Measurements from ENCODE around the gene C1orf174. TPM values are rescaled to one million over a fixed set of nuclear protein-coding genes. Genes with fewer than 3 reads are reported as not detected.

The C1orf174 gene
- total RNA-seq, 8 experiments from 2014 or later, result 11.7 to 34.0 (median 22.9) TPM

DNA sequence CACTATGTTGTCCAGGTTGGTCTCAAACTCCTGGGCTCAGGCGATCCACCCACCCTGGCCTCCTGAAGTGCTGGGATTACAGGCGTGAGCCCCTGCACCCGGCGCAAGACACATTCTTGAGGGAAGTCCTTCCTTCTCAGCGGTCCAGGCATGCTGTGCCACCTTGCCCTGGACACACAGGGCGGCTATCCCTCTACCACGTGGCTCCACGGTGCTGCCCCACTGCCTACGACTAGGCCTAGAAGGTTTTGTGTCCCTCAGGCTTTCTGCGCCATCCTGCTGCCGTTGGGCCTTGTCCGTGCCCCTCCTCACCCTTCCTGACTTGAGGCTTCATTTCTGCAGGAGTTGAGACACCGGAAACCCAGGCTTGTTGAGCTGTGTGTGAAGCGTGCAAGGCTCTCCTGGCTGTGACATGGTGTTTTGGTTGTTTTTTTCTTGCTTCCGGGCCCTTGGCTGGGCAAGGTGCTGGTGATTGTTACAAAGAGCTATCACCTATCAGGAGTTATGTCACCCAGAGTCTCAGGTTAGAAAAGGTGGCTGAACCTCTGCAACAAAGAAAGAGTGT is 13.9 kb downstream of the C1orf174 start:
- 80 to 100% (median 94%) methylated on average over 1 to 7 of the region's 15 CpGs; no CpG with 5 or more reads in 3 of the 10 experiments for WGBS, 10 experiments
- no peak overlapping the region for H3K27ac ChIP-seq
- no peaks in the 10 kb centered on the region for H3K4me1 ChIP-seq (replicated peaks in 1 of 2)
- peak in 1 of 8 experiments; percentile 19 for ATAC-seq (replicated peaks in 6 of 8)
- in situ Hi-C loops (cut with MboI; ENCODE audit: low pct_unique_long_range_greater_than_20kb in 2 of 9, low sequenced_read_pairs in 9 of 9, unreplicated experiment in 9 of 9), result no loop called here
- H3K4me3 ChIP-seq, result no peak overlapping the region

DNA sequence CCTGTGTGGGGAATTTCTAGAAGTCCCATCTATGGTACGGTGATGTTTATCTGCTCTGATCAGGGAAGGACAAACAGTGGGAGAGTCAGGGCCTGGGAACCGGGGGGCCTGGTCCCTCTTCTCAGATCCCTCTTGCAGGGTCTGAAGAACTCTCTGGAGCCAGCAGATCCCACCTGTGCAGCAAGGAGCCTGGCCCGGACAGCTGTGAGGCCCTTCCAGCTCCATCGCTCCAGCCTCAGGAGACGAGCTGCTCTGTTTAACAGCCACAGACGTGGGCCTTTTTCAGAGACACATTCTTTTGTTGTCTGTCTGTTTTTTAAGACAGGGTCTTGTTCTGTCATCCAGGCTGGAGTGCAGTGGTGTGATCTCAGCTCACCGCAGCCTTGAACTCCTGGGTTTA is 14.5 kb downstream of the C1orf174 start:
- 70 to 100% (median 83%) methylated on average over 1 to 7 of the region's 7 CpGs; no CpG with 5 or more reads in 1 of the 10 experiments for WGBS, 10 experiments
- no peak for ATAC-seq (replicated peaks in 6 of 8)
- Histone ChIP-seq H3K4me3 (no peak overlapping the region), H3K27ac (no peak overlapping the region), H3K4me1 (replicated peaks in 1 of 2) (no peaks in the 10 kb centered on the region)
- in situ Hi-C loops (cut with MboI; ENCODE audit: low pct_unique_long_range_greater_than_20kb in 2 of 9, low sequenced_read_pairs in 9 of 9, unreplicated experiment in 9 of 9), result no loop called here

DNA sequence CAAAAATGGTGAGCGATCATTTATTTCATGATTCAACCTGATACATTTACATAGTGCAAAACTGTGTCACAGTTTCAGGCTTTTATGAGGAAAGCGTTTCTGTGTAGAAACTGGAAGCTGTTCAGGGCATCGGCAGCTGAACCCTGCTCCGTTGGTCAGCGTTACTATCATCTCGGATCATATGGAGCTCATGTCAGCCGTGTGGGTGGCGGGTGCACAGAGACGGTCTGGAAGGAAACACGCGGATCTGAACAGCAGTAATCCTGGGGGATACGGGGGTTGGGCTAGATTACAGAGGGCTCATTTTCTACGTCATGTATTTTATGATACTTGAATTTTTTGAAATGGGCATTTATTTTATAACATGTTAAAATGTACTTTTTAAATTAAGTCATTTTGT is 15.1 kb downstream of the C1orf174 start:
- WGBS, 10 experiments, result 85 to 95% (median 90%) methylated on average over 4 to 13 of the region's 13 CpGs; no CpG with 5 or more reads in 1 of the 10 experiments
- H3K4me3 ChIP-seq, result no peak overlapping the region
- in situ Hi-C loops (cut with MboI; ENCODE audit: low pct_unique_long_range_greater_than_20kb in 2 of 9, low sequenced_read_pairs in 9 of 9, unreplicated experiment in 9 of 9), result no loop called here
- H3K4me1 ChIP-seq (replicated peaks in 1 of 2), result no peaks in the 10 kb centered on the region
- no peak for ATAC-seq (replicated peaks in 6 of 8)
- H3K27ac ChIP-seq, result no peak overlapping the region

DNA sequence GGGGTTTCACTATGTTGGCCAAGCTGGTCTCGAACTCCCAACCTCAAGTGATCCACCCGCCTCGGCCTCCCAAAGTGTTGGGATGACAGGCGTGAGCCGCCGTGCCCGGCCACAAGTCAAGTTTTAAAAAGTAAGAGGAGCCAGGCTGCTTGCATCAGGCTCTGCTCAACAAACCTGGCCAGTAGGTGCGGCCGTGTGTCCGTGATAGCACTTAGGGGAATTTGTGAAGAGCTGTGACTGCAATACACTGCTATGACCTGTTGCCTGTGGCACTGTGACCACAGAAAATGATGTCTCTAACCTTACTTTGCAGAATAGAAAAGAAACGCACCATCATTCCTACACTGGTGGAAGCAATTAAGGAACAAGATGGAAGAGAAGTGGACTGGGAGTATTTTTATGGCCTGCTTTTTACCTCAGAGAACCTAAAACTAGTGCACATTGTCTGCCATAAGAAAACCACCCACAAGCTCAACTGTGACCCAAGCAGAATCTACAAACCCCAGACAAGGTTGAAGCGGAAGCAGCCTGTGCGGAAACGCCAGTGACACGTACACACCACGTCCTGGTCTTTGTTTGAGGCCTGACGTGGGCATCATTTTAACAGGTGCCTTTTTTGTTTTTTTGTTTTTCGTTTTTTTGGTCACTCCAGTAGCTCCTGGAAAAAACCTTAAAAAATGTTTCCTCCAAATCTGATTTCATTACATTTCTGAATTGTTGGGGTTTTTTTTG is 16.7 kb downstream of the C1orf174 start:
- in situ Hi-C loops (cut with MboI; ENCODE audit: low pct_unique_long_range_greater_than_20kb in 2 of 9, low sequenced_read_pairs in 9 of 9, unreplicated experiment in 9 of 9), result no loop called here
- Histone ChIP-seq H3K4me3 (no peak overlapping the region), H3K27ac (no peak overlapping the region), H3K4me1 (replicated peaks in 1 of 2) (no peaks in the 10 kb centered on the region)
- 81 to 100% (median 96%) methylated on average over 2 to 18 of the region's 18 CpGs for WGBS, 10 experiments
- ATAC-seq (replicated peaks in 6 of 8), result no peak

DNA sequence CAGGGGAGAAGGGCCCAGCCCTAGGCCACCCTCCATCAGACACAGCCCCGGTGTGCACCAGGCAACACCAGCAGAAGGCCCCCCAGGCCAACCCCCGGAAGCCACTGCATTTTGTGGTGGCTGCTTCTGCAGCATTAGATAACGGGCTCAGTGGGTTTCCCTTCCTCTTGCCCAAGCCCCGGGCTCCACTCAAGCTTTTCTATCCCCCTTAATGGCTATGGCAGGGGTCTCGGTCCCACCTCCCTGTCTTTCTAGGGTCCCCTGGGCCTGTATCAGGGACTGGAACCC is 18.9 kb downstream of the C1orf174 start:
- Histone ChIP-seq H3K27ac (no peak overlapping the region), H3K4me3 (no peak overlapping the region), H3K4me1 (replicated peaks in 1 of 2) (no peaks in the 10 kb centered on the region)
- no peak for ATAC-seq (replicated peaks in 6 of 8)
- 60 to 100% (median 95%) methylated on average over 1 to 4 of the region's 5 CpGs; no CpG with 5 or more reads in 5 of the 10 experiments for whole genome bisulfite sequencing, 10 experiments
- in situ Hi-C loops (cut with MboI; ENCODE audit: low pct_unique_long_range_greater_than_20kb in 2 of 9, low sequenced_read_pairs in 9 of 9, unreplicated experiment in 9 of 9), result no loop called here

DNA sequence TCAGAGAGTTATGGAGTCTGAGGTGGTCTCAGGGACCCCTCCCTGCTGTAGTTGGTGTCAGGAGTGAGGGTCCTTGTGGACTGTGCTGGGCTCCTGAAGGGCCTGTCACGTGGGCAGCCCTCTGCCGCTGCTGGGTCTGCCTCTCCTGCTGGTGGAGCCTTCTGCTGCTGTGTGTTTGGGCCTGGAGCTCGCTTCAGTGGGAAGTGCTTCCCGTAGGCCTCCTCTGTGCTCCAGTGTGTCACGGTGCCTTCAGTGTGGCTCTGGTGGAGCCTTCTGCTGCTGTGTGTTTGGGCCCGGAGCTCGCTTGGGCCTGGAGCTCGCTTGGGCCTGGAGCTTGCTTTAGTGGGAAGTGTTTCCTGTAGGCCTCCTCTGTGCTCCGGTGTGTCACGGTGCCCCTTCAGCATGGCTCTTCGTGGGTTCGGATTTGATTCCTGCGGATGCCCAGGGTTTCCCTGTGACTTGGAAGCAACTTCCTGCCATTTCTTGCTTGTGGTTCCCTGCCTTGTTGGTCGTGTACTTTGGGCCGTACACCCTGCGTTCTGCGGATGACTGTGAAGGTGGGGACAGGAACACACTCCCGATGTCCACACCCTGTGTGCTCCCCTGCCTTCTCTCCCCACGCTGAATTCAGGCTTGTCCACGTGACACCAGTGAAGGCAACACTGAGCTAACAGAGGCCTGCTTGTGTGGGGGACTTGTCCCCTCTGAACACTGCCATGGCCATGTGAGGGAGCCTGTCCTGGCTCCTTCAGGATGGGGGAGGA is 19.5 kb downstream of the C1orf174 start:
- WGBS, 10 experiments, result 80 to 95% (median 86%) methylated on average over 4 to 19 of the region's 20 CpGs; no CpG with 5 or more reads in 4 of the 10 experiments
- ATAC-seq (replicated peaks in 6 of 8), result peak in 1 of 8 experiments; percentile 20
- no peak overlapping the region for H3K4me3 ChIP-seq
- in situ Hi-C loops (cut with MboI; ENCODE audit: low pct_unique_long_range_greater_than_20kb in 2 of 9, low sequenced_read_pairs in 9 of 9, unreplicated experiment in 9 of 9), result no loop called here
- no peak overlapping the region for H3K27ac ChIP-seq
- H3K4me1 ChIP-seq (replicated peaks in 1 of 2), result no peaks in the 10 kb centered on the region

- ATAC-seq (replicated peaks in 6 of 8), result no peak
- in situ Hi-C loops (cut with MboI; ENCODE audit: low pct_unique_long_range_greater_than_20kb in 2 of 9, low sequenced_read_pairs in 9 of 9, unreplicated experiment in 9 of 9), result no loop called here
Measured at GRCh38 chr1:3879787-3880428, 20.2 kb downstream of the C1orf174 start.

DNA sequence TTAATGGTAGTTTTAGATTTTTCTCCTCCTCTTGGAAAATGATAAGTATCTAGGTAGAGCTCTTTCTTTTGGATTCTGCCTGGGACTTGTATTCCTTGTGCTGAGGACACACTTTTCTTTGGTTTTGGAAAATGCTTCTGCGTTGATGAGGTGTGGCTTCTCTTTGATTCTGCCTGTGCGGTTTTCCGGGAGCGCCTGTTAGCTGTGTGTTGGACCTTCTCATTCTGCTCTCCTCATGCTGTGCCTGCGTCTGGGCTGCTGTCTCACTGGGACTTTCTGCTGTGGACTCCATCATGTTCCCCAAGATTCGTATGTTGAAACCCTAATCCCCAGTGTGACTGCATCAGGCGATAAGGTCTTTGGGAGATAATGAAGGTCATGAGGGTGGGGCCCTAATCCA is 21.0 kb downstream of the C1orf174 start:
- no peak for ATAC-seq (replicated peaks in 6 of 8)
- in situ Hi-C loops (cut with MboI; ENCODE audit: low pct_unique_long_range_greater_than_20kb in 2 of 9, low sequenced_read_pairs in 9 of 9, unreplicated experiment in 9 of 9), result no loop called here
- H3K4me3 ChIP-seq, result no peak overlapping the region
- H3K27ac ChIP-seq, result no peak overlapping the region
- 80 to 100% (median 87%) methylated on average over 1 to 7 of the region's 7 CpGs; no CpG with 5 or more reads in 2 of the 10 experiments for WGBS, 10 experiments
- no peaks in the 10 kb centered on the region for H3K4me1 ChIP-seq (replicated peaks in 1 of 2)

More at GRCh38 chr1:3879787-3880428, 20.2 kb downstream of the C1orf174 start:
- WGBS, 10 experiments, result 42 to 100% (median 79%) methylated on average over 1 to 8 of the region's 9 CpGs; no CpG with 5 or more reads in 2 of the 10 experiments
- Histone ChIP-seq H3K4me1 (replicated peaks in 1 of 2) (no peaks in the 10 kb centered on the region), H3K27ac (no peak overlapping the region), H3K4me3 (no peak overlapping the region)

DNA sequence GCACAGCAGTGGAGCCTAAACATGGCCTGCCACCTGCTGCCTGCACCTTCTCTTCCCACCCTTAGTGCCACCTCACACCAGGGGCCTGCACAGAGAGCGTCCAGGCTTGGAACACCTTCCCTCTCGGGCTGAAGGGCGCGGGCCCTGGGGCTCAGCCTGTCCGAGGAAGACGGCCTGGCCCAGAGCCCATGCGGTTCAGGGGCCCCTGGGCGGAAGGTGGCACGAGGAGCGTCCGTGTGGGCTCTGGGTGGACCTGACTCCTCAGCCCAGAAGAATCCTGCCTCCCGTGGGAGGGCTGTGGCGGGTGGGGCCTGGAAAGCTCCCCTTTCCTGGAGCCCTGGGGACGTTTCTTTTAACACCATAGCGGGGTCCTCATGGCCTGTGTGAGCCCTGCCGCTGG is 23.4 kb downstream of the C1orf174 start:
- no peak overlapping the region for H3K4me3 ChIP-seq
- no peak overlapping the region for H3K27ac ChIP-seq
- WGBS, 10 experiments, result 50 to 100% (median 80%) methylated on average over 1 to 11 of the region's 16 CpGs; no CpG with 5 or more reads in 2 of the 10 experiments
- ATAC-seq (replicated peaks in 6 of 8), result peak in 1 of 8 experiments; percentile 14
- in situ Hi-C loops (cut with MboI; ENCODE audit: low pct_unique_long_range_greater_than_20kb in 2 of 9, low sequenced_read_pairs in 9 of 9, unreplicated experiment in 9 of 9), result no loop called here
- no peaks in the 10 kb centered on the region for H3K4me1 ChIP-seq (replicated peaks in 1 of 2)

GRCh38 chr1:3874736-3875135 is 25.3 kb downstream of the C1orf174 start:
- in situ Hi-C loops (cut with MboI; ENCODE audit: low pct_unique_long_range_greater_than_20kb in 2 of 9, low sequenced_read_pairs in 9 of 9, unreplicated experiment in 9 of 9), result no loop called here
- Histone ChIP-seq H3K4me3 (no peak overlapping the region), H3K27ac (no peak overlapping the region), H3K4me1 (replicated peaks in 1 of 2) (peaks cover under 1 to 9% of the 10 kb centered on the region in 2 donors)
- no peak for ATAC-seq (replicated peaks in 6 of 8)
- 84 to 100% (median 99%) methylated on average over 1 to 21 of the region's 23 CpGs; no CpG with 5 or more reads in 2 of the 10 experiments for WGBS, 10 experiments

DNA sequence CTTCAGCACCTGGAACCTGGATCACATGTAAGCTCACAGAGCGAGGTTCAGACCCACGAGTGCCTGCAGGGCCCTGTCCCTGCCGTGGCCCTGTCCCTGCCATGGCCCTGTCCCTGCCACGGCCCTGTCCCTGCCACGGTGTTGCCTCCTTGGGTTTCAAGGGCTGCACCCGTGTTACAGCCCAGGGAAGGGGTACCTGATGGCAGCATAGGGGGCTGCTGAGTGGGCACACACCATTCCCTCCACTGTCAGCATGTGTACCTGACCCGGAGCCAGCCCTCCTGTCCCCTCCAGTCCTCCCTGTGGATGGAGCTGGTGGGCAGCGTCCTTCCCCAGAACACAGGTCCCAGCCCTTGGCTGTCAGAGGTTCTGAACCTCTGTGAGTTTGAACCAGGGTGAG is 27.5 kb downstream of the C1orf174 start:
- no peak overlapping the region for H3K27ac ChIP-seq
- H3K4me1 ChIP-seq (replicated peaks in 1 of 2), result peaks cover 4 to 13% of the 10 kb centered on the region in 2 donors
- in situ Hi-C loops (cut with MboI; ENCODE audit: low pct_unique_long_range_greater_than_20kb in 2 of 9, low sequenced_read_pairs in 9 of 9, unreplicated experiment in 9 of 9), result no loop called here
- WGBS, 10 experiments, result 60 to 77% methylated on average over 1 to 5 of the region's 8 CpGs; no CpG with 5 or more reads in 8 of the 10 experiments
- no peak overlapping the region for H3K4me3 ChIP-seq
- ATAC-seq (replicated peaks in 6 of 8), result no peak

DNA sequence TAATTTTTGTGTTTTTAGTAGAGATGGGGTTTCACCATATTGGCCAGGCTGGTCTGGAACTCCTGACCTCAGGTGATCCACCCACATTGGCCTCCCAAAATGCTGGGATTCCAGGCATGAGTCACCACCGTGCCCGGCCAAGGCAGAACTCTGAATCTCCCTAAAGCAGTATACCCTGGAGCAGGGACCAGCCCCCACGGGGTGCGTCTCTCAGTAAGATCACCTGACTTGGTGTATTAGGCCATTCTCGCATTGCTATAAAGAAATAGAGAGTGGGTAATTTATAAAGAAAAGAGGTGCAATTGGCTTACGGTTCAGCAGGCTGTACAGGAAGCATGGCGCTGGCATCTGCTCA is 28.6 kb downstream of the C1orf174 start:
- H3K27ac ChIP-seq, result no peak overlapping the region
- H3K4me3 ChIP-seq, result no peak overlapping the region
- WGBS, 10 experiments, result 95 to 100% (median 96%) methylated on average over 2 to 4 of the region's 7 CpGs; no CpG with 5 or more reads in 6 of the 10 experiments
- no peak for ATAC-seq (replicated peaks in 6 of 8)
- in situ Hi-C loops (cut with MboI; ENCODE audit: low pct_unique_long_range_greater_than_20kb in 2 of 9, low sequenced_read_pairs in 9 of 9, unreplicated experiment in 9 of 9), result no loop called here
- H3K4me1 ChIP-seq (replicated peaks in 1 of 2), result peaks cover 4 to 13% of the 10 kb centered on the region in 2 donors
